ENCODE data around the gene SLC12A6.

GRCh38 chr15:34373951-34374350 is 36.4 kb upstream of the SLC12A6 start:
- no peak for TF ChIP-seq CTCF (IDR thresholded peaks at IDR 0.05)
- no peak for TF ChIP-seq POLR2A (IDR thresholded peaks at IDR 0.05)

Data from right lobe of liver (tissue), 4 donors.